NCI-H82 treated with DMSO at 0.1 percent for 48 hours (cell line): ENCODE results near the gene KIFC3.

ENCODE experiments used
- DNase-seq: peaks from one replicate; lab custom pipeline; 2025; ENCODE audit not compliant: unreplicated experiment; lab: John Stamatoyannopoulos, UW

The KIFC3 gene

DNA sequence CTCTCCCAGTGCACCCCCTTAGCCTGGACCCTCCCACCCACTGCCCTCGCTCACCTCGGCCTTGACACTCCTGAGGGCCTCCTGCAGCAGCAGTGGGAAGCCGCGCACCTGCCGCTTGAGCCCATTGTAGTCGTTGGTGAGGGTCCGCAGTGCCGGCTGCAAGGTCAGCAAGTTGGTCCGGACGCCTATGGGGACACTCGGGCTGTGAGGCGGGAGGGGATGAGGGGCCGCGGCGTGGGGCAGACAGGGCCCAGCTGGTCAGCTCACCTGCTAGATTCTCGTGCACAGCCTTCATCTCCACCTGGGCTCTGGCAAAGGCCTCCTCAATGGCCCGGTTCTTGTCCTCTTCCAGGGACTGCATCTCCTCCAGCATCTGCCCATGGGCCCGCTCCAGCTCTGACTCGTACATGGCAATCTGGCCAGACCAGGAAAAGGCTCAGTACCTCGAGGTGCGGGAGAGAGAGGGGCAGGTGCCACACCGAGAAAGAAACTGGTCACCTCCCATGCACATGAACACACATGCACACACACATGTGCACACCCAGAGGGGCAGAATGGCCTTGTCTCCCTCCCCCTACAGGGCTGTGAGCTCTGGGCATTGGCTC lies 32.6 kb downstream of the KIFC3 start:
- no peak for DNase-seq

DNA sequence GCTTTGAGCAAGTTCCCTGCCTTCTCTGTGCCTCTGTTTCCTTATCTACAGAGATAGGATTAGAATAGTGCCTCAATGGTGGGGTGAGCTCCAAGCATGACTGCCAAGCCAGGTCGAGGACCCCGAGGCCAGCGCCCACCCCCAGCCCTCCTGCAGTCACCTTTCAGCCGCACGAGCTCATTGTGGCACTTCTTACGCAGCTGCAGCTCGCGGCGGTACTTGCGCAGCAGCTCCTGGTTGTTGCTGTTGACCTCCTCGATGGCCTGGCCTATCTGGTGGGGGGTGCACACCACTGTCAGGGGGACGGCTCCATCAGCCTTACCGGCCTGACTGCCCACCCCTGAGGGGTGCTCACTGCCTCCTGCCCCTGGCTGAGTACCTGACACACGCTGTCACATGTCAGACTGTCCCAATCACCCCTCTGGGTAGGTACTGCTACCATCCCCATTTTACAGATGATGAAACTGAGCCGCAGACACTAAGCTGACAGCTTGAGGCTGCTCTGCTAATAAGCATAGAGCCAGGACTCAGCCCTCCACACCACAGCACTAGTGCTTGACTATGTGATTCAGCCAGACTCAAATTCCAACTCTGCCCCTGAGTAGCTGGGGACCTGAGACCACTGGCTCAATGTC lies 35.5 kb downstream of the KIFC3 start:
- DNase-seq, result no peak

DNA sequence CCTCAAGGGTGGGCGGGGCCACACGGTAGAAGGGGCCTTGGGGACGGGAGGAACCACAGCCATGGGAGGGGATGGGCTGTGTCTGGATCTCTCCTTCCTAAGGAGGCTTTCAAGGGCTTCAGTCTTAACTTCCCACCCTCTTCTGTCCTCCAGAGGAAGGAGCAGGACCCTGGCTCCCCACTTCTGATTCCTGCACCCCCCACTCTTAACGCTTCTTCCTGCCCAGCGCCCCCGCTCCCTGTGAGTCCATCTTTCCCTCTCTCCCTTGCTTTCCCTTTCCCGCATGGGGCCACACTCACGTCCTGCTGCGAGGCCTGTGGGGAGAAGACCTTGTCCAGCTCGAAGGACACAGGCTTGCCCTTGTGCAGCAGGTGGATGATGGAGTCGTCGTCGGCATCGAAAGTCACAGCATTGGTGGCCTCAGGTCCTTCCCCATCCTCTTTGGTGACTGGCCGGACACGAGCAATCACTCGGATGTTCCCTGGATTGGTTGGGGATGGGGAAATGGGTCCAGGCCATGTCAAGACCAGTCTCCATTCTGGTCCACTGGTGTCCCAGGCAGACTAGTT lies 37.0 kb downstream of the KIFC3 start:
- DNase-seq, result no peak

DNA sequence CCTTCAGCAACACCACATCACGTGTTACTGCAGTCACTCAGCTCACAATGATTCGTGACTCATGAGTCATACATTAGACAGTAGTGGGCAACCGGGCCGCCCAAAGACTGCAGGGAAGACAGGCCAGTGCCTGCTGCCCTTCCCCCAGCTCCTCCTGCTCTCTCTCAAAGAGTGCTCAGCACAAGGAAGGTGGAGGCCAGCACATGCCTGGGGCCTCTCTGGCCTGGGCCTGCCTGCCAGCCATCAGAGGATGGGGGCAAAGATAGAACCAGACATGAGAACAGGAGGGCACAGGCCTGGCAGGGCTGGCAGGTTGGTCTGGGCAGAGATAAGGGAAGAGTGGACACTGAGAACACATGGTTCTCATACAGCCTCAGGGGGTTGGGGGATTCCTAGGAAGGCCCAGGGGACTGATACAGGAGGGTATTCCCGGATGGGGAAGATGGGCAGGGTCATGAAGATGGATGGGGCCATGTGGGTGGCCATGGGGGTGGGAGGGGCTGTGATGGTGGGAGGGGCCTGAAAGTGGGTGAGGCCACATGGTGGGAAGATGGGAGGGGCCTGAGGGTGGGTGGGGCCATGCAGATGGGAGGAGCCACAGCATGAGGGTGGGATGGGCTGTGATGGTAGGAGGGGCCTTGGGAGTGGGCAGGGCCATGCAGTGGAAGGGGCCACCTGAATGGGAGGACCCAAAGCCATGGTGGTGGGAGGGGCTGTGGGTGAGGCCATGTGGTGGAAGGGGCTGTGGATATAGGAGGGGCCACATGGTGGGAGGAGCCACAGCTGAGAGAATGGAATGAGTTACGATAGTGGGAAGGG lies 37.7 kb downstream of the KIFC3 start:
- DNase-seq, result no peak

DNA sequence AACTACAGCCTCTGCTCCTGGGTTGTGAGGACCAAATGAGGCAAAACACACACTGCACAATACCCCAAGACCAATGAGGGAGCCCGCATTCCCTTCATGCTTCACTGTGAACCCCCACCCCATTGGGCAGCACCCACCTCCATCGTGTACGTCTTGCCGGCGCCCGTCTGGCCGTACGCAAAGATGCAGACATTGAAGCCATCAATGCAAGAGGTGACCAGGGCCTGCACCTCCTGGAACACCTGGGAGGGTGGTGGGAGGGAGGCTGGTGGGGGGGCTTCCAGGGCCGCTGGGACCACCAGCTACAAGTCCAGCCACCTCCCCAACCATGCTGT lies 38.3 kb downstream of the KIFC3 start:
- DNase-seq, result no peak

DNA sequence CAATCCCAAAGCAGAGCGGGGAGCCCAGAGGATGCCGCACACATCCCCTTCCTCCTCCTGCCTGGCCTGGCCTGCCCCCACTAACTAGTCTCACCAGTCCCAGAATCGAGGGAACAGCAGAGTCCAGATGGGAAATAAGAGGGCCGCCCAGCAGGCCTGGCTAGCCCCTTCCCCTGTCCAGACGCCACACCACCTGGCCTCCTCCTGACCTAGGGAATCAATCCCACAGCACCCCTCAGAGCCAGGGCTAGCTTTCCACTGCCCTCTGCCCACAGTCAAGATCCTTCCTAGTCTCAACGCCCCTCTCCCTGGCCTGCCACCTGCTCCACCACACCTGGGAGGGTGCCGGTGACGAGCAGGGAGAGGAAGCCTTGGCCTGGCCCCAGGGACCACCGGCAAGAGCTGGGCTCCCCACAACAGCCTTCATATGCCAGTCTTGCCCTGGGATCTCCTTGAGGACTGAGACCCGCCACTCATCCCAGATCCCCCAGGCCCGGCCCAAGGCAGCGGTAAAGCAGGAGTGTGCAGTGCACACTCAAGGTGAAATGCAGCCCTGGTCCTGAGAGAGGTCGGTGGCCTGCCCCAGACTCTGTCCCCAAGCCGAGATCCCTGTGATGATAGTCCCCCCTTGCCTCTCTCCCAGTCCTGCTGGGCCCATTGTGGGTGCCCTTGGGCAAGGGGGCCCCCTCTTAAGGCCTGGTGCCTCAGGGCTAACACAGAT lies 38.8 kb downstream of the KIFC3 start:
- no peak for DNase-seq

DNA sequence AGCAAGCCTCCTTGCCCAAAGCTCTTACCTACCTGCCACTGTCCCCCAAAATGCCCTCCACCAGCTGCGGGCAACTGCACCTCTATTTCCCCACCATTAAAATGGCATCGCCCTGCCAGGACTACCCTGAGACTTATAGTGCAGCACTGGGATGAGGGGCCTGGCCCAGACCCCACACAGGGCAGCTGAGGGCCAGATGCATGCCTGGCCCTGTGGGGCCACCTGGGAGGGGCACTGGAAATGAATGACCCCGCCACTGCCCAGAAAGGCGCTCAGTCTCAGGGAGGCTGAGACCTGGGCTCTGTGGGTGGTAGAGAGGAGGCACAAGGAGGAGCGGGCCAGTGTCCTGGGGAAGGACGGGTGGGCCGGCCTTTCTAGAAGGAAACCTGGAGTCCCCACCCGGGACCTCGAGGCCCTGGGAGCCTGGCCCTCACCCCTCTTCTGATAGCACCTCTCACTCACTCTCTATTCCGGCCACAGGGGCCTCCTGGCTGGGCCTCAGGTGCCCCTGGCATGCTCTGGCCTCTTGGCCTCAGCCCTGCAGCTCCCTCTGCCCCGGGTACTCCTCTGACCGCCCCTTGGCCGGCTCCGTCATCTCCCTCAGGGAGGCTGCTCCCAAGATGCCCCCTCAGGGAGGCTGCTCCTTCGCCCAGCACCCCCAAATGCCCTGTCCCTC lies 39.8 kb downstream of the KIFC3 start:
- no peak for DNase-seq

DNA sequence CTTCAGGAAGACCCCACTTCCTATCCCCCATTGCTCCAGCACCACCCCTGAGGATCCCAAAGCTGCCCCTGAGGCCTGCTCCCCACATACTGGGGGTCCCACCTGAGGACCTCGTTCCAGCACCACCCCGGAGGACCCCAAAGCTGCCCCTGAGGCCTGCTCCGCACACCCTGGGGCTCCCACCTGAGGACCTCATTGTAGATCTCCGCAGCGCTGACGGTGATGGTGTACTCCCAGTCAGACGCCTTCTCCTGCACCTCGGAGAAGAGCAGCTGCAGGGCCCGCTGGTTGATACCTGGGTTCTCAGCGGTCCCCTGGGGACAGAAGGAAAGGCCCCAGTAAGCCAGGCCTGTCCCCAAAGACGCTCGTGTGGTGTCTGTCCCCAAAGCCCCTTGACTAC lies 40.3 kb downstream of the KIFC3 start:
- DNase-seq, result no peak

DNA sequence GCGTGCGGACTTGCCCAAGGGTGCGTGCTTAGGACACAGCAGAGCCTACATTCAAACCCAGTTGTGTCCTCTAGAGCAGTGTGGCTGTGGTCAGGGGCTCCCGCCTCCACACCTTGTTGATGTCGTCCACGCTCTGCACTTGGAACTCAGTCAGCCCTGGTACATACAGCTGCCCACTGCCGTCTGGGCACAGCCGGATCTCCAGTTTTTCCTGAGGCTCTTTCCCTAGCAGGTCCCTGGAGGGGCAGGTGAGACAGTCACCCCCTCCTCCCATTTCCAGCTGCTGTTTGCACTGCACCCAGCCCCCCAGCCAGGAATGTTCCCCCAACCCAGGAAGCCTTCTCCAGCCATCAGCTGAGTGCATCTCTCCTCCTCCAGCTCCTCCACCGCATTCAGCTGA lies 41.0 kb downstream of the KIFC3 start:
- DNase-seq, result no peak

DNA sequence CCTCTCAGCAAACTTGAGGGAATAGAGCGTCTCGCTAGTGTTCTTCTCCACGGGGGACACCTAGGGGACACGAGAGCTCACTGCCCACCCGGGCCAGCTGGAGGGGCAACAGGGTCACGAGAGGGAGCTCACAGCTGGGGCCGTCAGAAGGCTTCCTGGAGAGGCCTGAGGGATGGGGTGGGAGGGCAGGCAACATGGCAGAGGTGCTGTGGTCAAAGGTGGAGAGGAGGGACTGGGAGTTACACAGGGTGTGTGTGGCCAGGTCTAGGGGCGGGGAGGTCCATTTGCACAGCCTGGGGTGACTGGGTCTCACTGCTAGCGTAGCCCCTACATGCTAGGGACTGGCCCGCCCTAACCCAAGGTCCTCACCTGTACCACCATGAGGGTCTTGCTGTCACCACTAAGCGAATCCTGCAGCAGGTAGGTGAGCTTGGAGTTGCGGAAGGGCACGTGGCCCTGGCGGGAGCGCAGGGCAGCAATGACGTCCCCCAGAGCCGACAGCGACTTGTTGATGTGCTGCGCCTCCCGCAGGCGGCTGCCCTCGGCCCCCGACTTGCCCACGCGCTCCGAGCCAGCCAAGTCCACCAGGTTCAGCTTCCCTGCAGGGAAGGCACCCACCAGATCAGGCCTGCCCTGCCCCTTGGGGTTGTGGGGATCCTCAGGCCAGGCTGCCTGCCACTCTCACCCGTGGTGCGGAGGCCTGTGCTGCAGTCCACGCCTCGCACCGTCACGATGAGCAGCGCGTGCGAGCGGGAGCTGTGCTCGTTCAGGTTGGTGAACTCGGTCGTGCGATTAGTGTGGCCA lies 41.7 kb downstream of the KIFC3 start:
- no peak for DNase-seq

DNA sequence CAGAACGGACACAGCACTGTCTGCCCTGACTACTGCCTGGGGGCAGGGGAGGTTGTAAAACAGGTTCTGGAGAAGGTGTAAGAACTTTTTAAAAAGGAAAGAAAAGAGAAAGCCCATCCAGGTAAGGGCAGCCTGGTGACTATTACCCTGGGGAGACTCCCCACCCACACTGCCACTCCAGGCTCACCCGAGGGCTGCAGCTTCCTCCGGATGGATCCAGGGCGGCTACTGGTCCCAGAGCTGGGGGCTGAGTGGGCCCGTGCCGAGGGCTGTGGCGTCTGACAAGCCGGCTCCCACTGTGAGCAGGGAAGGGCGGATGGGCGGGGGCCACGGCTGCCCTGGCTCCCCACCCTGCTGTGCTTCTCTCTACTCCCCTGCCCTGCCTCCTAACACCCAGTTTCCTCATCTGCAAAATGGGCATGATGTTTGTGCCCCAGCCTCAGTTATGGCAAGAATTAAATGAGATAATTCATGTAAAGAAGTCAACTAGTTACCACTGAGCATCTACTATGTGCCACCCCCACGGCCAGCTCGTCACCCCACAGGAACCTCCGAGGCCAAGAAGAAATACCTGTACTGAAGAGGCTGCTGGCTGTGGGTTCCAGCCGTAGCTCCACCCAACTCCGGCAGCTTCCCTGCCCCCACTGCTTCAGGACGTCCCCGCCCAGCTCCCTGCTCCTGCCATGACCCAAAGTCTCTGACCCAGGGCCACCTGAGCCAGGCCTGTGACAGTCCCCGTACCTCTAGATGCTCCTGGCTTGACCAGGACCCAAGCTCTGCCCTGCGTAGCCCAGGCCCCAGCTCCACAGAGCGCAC lies 42.5 kb downstream of the KIFC3 start:
- no peak for DNase-seq

DNA sequence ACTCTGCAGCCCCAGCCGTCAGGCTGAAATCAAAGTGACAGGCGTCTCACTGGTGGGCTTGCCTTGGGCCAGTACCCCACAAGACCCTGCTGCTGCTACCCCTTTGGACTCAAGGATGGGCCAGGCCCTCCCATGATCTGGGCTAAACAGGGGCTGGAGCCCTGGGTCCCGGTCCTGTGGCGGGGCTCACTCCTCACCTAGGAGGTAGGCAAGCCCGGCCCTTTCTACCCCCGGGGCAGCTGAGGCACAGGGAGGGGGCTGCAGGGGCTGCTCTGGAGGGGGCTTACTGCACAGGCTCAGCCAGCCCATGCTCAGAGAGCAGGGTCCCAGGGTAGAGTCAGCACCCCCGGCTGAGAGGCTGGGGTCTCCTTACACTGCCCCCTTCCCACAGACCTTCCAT lies 43.2 kb downstream of the KIFC3 start:
- no peak for DNase-seq

DNA sequence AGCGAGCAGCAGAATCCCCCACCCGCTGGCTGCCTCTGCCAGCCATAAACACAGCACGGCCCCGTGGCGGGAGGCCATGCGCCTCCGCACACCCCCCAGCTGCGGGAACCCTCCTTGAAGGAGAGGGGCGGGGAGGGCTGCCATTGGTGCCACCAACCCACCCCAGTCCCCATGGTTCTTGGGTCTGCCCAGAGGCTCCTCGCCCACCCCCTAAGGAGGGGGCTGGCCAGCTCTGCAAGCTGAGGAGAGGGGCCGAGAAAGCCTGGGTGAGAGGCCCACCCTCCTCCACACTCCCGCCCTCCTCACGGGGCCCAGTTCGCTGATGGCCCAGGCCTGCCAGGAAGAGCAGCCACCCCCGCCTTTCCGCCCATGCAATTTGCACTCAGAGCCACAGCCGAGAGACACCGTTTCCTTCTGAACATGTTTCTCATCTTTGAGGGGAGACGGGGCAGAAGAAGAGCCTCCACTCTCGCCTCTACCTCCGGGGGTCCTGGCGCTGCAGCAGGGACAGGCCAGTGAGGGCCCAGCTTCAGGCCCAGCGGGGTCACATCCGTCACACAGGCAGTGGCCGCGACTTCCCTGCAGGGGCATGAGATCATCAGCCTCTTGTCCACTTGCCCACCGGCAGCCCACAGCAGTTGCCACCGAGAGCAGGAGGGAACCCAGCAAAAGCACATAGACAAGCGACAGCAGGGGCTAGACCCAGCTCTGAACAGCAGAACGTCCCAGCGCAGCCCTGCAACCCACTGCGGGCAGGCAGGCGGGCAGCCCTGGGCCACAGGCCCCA lies 43.8 kb downstream of the KIFC3 start:
- DNase-seq, result no peak

DNA sequence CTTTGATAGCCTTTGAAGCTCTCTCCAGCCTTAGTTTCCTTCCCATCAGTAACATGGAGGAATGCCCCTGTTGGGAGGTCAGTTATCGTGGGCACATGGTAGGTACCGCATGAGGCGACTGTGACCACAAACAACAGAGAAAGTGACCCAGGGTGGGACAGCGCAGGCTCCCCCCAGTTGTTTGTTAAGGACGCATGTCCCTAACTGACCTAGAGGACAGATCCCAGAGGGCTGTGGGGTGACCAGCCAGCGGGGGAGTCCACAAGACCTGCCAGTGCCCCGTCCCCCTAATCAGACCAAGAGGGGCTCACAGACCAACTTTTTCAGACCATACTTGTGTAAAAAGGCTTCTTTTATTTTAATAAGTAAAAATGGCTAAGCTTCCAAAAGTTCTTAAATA lies 44.4 kb downstream of the KIFC3 start:
- DNase-seq, result no peak

DNA sequence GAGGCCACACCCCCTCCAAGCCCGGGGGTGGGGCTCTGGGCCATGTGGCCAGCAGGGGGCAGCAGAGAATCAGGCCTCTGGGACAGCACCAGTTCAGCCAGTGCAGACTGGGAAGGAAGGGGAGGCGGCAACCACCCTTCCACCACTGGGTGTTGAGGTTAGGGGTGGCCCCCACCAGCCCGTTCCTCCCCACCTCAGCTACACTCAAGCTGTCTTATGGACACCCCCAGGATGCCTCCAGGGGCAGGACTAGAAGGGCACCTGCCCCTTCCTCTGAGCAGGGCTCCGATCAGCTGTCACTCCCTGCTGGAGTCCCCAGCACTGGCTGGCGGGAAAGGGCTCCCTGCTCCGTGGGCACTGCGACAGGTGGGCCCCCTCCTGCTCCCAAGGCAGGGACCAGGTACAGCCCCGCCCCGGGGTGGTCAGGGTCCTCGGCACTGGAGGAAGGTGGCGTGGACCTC lies 44.9 kb downstream of the KIFC3 start:
- DNase-seq, result no peak

DNA sequence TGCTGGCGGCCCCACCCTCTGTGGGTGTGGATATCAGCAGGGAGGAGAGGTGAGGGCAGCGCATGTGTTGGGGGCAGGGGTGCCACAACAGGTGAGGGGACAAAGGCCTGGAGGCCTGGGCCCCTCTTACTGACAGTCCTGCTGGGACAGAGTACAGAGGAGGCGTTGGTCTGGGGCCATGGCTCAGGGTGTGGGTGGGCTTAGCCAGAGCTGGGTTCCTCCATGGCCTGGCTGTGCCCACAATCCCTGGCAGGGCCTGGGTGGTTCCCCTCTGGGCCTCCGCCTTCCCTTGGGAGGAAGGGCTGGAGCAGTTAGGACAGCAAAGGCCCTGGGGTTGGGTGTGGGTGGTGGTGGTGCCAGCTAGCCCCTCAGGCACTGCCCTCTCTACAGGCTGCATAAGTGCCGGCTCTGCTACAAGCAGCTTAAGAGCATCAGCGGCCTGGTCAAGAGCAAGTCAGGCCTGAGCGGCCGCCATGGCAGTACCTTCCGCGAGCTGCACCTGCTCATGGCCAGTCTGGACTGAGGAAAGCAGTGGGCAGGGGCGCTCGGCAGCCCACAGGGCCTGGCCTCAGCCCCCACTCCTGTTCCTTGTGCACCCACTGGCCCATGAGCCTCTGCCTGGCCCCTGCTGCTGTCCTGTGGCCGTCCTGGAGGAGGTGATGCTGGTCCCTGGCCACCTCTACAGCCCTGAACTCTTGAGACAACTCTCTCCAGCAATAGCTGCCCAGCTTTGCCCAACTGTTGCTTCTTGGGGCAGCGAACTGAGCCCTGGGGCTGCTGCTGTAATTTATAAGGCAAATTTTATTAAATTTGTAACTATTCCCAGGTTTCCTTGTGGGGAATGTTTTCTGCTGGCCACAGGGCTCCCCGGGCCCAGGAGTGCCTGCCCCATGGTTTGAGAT lies 45.6 kb downstream of the KIFC3 start:
- DNase-seq, result no peak

DNA sequence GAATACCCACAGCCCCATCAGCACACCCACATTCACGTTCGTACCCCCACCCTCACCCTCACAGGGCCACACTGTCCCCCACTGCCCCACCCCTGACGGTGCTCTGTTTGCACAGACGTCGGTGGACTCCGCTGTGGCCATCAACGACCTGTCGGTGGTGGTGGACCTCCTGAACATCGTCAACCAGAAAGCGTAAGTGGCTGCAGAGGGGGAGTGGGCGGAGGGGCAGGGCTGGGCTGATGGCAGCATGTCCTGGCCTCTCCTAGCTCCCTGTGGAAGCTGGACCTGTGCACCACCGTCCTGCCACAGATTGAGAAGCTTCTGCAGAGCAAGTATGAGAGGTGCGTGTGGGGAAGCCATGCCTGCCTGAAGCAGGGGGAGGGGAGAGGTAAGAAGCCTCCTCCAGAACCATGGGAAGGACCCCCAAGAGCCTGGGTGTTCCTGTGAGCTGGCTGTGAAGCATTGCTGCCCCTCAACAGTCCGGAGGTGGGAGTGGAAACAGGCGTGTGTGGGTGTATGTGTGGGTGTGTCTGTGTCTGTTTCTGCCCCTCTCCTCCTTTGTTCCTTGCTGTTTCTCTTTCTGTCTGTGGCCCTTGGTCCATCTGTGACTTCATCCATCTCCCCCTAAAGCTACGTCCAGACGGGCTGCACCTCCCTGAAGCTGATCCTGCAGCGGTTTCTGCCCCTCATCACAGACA lies 46.4 kb downstream of the KIFC3 start:
- DNase-seq, result no peak
